ENCODE measurements around the gene CSTPP1. TPM values are rescaled to one million over a fixed set of nuclear protein-coding genes. Genes with fewer than 3 reads are reported as not detected.

The CSTPP1 gene
- total and polyA plus RNA-seq, 2 donors (not counting 1 experiment from before 2014, with no cell fraction given) = 15.5 to 34.1 TPM

- no peaks in the 10 kb centered on the region for H3K9me3 ChIP-seq (ENCODE audit: control insufficient read depth, insufficient read depth, low read depth, low read length)
- H2AFZ ChIP-seq (ENCODE audit: low read length) = no peak overlapping the region
Observed at GRCh38 chr11:47099214-47099917, 162.8 kb downstream of the CSTPP1 start.

GRCh38 chr11:47099918-47100315 lies 163.4 kb downstream of the CSTPP1 start:
- H3K36me3 ChIP-seq (ENCODE audit: control insufficient read depth, insufficient read depth, low read length) = no peaks in the 10 kb centered on the region
- H3K4me2 ChIP-seq (ENCODE audit: extremely low read depth, insufficient read depth, low read length) = no peak overlapping the region
- H3K27ac ChIP-seq (ENCODE audit: insufficient read depth, low read length) = no peak overlapping the region
- no peak overlapping the region for H3K4me3 ChIP-seq (replicated peaks in 1 of 4; ENCODE audit: control extremely low read depth in 1 of 4, insufficient read depth in 1 of 4, low read depth in 3 of 4, low read length in 4 of 4)
- H3K79me2 ChIP-seq (ENCODE audit: control insufficient read depth, insufficient read depth, low read length) = no peaks in the 10 kb centered on the region
- H3K9me3 ChIP-seq (ENCODE audit: control insufficient read depth, insufficient read depth, low read depth, low read length) = no peaks in the 10 kb centered on the region
- TF ChIP-seq EZH2 (IDR thresholded peaks at IDR 0.05; ENCODE audit: low read length, missing control alignments) (no peak), CTCF (conservative IDR thresholded peaks at IDR 0.05 in 1 of 2, IDR thresholded peaks at IDR 0.05 in 1 of 2; ENCODE audit: low read depth in 1 of 2, low read length in 2 of 2) (no peak)
- peaks cover 9% of the 10 kb centered on the region for H3K4me1 ChIP-seq (ENCODE audit: control insufficient read depth, extremely low read depth, insufficient read depth, low read length)
- DNase-seq (ENCODE audit: low read depth in 2 of 2) = no peak
- H2AFZ ChIP-seq (ENCODE audit: low read length) = no peak overlapping the region
- no peak overlapping the region for H3K9ac ChIP-seq (ENCODE audit: insufficient read depth, low read length)
- no peaks in the 10 kb centered on the region for H4K20me1 ChIP-seq (ENCODE audit: control insufficient read depth, extremely low read depth, insufficient read depth, low read length)
- H3K27me3 ChIP-seq (ENCODE audit: control insufficient read depth, insufficient read depth, low read length) = no peaks in the 10 kb centered on the region

More at GRCh38 chr11:47099214-47099917, 162.8 kb downstream of the CSTPP1 start:
- Histone ChIP-seq H3K4me2 (ENCODE audit: extremely low read depth, insufficient read depth, low read length) (no peak overlapping the region), H3K27me3 (ENCODE audit: control insufficient read depth, insufficient read depth, low read length) (no peaks in the 10 kb centered on the region), H3K27ac (ENCODE audit: insufficient read depth, low read length) (no peak overlapping the region), H3K4me1 (ENCODE audit: control insufficient read depth, extremely low read depth, insufficient read depth, low read length) (peaks cover 3% of the 10 kb centered on the region), H3K79me2 (ENCODE audit: control insufficient read depth, insufficient read depth, low read length) (no peaks in the 10 kb centered on the region), H4K20me1 (ENCODE audit: control insufficient read depth, extremely low read depth, insufficient read depth, low read length) (no peaks in the 10 kb centered on the region), H3K36me3 (ENCODE audit: control insufficient read depth, insufficient read depth, low read length) (no peaks in the 10 kb centered on the region), H3K9ac (ENCODE audit: insufficient read depth, low read length) (no peak overlapping the region), H3K4me3 (replicated peaks in 1 of 4; ENCODE audit: control extremely low read depth in 1 of 4, insufficient read depth in 1 of 4, low read depth in 3 of 4, low read length in 4 of 4) (no peak overlapping the region)
- TF ChIP-seq CTCF (conservative IDR thresholded peaks at IDR 0.05 in 1 of 2, IDR thresholded peaks at IDR 0.05 in 1 of 2; ENCODE audit: low read depth in 1 of 2, low read length in 2 of 2) (no peak), EZH2 (IDR thresholded peaks at IDR 0.05; ENCODE audit: low read length, missing control alignments) (no peak)
- peak in 1 of 2 donors; percentile 43 for DNase-seq (ENCODE audit: low read depth in 2 of 2)

- Histone ChIP-seq H3K27me3 (ENCODE audit: control insufficient read depth, insufficient read depth, low read length) (no peaks in the 10 kb centered on the region), H3K9ac (ENCODE audit: insufficient read depth, low read length) (no peak overlapping the region), H3K36me3 (ENCODE audit: control insufficient read depth, insufficient read depth, low read length) (no peaks in the 10 kb centered on the region), H2AFZ (ENCODE audit: low read length) (no peak overlapping the region), H3K4me1 (ENCODE audit: control insufficient read depth, extremely low read depth, insufficient read depth, low read length) (peaks cover 10% of the 10 kb centered on the region), H3K9me3 (ENCODE audit: control insufficient read depth, insufficient read depth, low read depth, low read length) (no peaks in the 10 kb centered on the region), H3K4me2 (ENCODE audit: extremely low read depth, insufficient read depth, low read length) (no peak overlapping the region), H3K27ac (ENCODE audit: insufficient read depth, low read length) (no peak overlapping the region), H3K4me3 (replicated peaks in 1 of 4; ENCODE audit: control extremely low read depth in 1 of 4, insufficient read depth in 1 of 4, low read depth in 3 of 4, low read length in 4 of 4) (no peak overlapping the region), H3K79me2 (ENCODE audit: control insufficient read depth, insufficient read depth, low read length) (no peaks in the 10 kb centered on the region), H4K20me1 (ENCODE audit: control insufficient read depth, extremely low read depth, insufficient read depth, low read length) (no peaks in the 10 kb centered on the region)
- no peak for DNase-seq (ENCODE audit: low read depth in 2 of 2)
- TF ChIP-seq EZH2 (IDR thresholded peaks at IDR 0.05; ENCODE audit: low read length, missing control alignments) (no peak), CTCF (conservative IDR thresholded peaks at IDR 0.05 in 1 of 2, IDR thresholded peaks at IDR 0.05 in 1 of 2; ENCODE audit: low read depth in 1 of 2, low read length in 2 of 2) (no peak)
Observed at GRCh38 chr11:47101406-47101805, 164.8 kb downstream of the CSTPP1 start.
